Activated CD8-positive, alpha-beta memory T cell treated with anti-CD3 and anti-CD28 coated beads, Interleukin-2, amount 50 U/mL, for 24 hours (primary cell): Measurements from ENCODE around the gene TMEM176B.

Source experiments
- DNase-seq: peaks from one replicate; pipeline ENCODE4 v3.0.0-alpha.2; 2020; ENCODE audit errors: extremely low read depth

TMEM176B gene

GRCh38 chr7:150751702-150752101 is 48.5 kb downstream of the TMEM176B start:
- no peak for DNase-seq

- DNase-seq = no peak
Measured at GRCh38 chr7:150748376-150748775, 51.8 kb downstream of the TMEM176B start.

- DNase-seq = no peak
Measured at GRCh38 chr7:150746921-150747320, 53.2 kb downstream of the TMEM176B start.

GRCh38 chr7:150745876-150746275 is 54.3 kb downstream of the TMEM176B start:
- DNase-seq = no peak

GRCh38 chr7:150745086-150745485 is 55.1 kb downstream of the TMEM176B start:
- no peak for DNase-seq

GRCh38 chr7:150744041-150744656 is 56.0 kb downstream of the TMEM176B start:
- no peak for DNase-seq

- no peak for DNase-seq
Measured at GRCh38 chr7:150742286-150742968, 57.7 kb downstream of the TMEM176B start.
